Anterior cingulate cortex (tissue), 58 donors: ENCODE data around the gene R3HDM4.
A peak's percentile ranks its signal among the peaks of the same experiment; 100 is the strongest.

Experiments
- DNase-seq, 58 donors: peaks; one replicate each; lab custom pipeline; 2025; lab: John Stamatoyannopoulos, UW

Gene R3HDM4

GRCh38 chr19:917323-918151 is 4.5 kb upstream of the R3HDM4 start, which contains the start of gene KISS1R:
Gene KISS1R (plus strand): TSS chr19:917333. CDS start chr19:917503, 170 bp downstream.
- DNase-seq, result no peak

- no peak for DNase-seq
These were observed 3.8 kb upstream of the R3HDM4 start for GRCh38 chr19:916645-917322.

- DNase-seq, result peak in 1 of 58 donors; percentile 50
These were observed 589 bp downstream of the R3HDM4 start for GRCh38 chr19:912181-913079.

- DNase-seq, result no peak
These were observed 1.6 kb downstream of the R3HDM4 start for GRCh38 chr19:911197-912033.

GRCh38 chr19:907183-907853 is 5.7 kb downstream of the R3HDM4 start:
- DNase-seq, result no peak

- DNase-seq, result no peak
These were observed 6.5 kb downstream of the R3HDM4 start for GRCh38 chr19:906480-906879.

GRCh38 chr19:904545-904944 is 8.5 kb downstream of the R3HDM4 start:
- no peak for DNase-seq

- no peak for DNase-seq
These were observed 9.7 kb downstream of the R3HDM4 start for GRCh38 chr19:903266-903797.

GRCh38 chr19:902446-903226 is 10.4 kb downstream of the R3HDM4 start:
- DNase-seq, result no peak

- DNase-seq, result no peak
These were observed 11.0 kb downstream of the R3HDM4 start for GRCh38 chr19:902093-902370.

GRCh38 chr19:901216-902092 is 11.6 kb downstream of the R3HDM4 start:
- DNase-seq, result no peak

- peak in 2 of 58 donors; percentile 18 to 52 for DNase-seq
These were observed 12.5 kb downstream of the R3HDM4 start for GRCh38 chr19:900302-901111.

GRCh38 chr19:900043-900301 is 13.0 kb downstream of the R3HDM4 start:
- DNase-seq, result no peak

GRCh38 chr19:899336-900042 is 13.5 kb downstream of the R3HDM4 start:
- DNase-seq, result no peak

GRCh38 chr19:898663-899062 is 14.4 kb downstream of the R3HDM4 start:
- DNase-seq, result peak in 54 of 58 donors; percentile 2 to 85 (median 56)

GRCh38 chr19:897442-898039 is 15.5 kb downstream of the R3HDM4 start:
- no peak for DNase-seq
